ENCODE results near the gene CLEC19A. TPM values are rescaled to one million over a fixed set of nuclear protein-coding genes. Genes with fewer than 3 reads are reported as not detected.

CLEC19A gene
- total and polyA plus RNA-seq, 2 experiments from 2014 or later, result not detected

- Histone ChIP-seq H3K4me1 (ENCODE audit: insufficient read depth) (peaks cover 30% of the 10 kb centered on the region), H4K20me1 (replicated peaks; ENCODE audit: insufficient read depth) (no peaks in the 10 kb centered on the region), H3K4me3 (no peak overlapping the region), H2AFZ (0 out of 2 replicates have a peak overlapping the region, but pooled peaks have one; percentile 3), H3K9me2 (ENCODE audit: insufficient read depth) (0 out of 2 replicates have a peak, but pooled peaks cover 4% of the 10 kb centered on the region), H3K4me2 (no peak overlapping the region), H3K27me3 (ENCODE audit: insufficient read depth) (no peaks in the 10 kb centered on the region), H3K79me2 (replicated peaks; ENCODE audit: insufficient read depth) (no peaks in the 10 kb centered on the region), H3K36me3 (ENCODE audit: insufficient read depth) (no peaks in the 10 kb centered on the region; the same call in 1 of the 2 replicates), H3F3A (replicated peaks; ENCODE audit: low read depth) (no peaks in the 10 kb centered on the region), H3K27ac (ENCODE audit: low read depth) (no peak overlapping the region)
- peaks cover 4% of the 10 kb centered on the region for H3K27me3 Mint-ChIP-seq (ENCODE audit: insufficient read depth, low read depth, poor library complexity)
- DNase-seq (ENCODE audit: low spot score) (no peak), ATAC-seq (no peak)
- H3K36me3 Mint-ChIP-seq (ENCODE audit: low read depth), result 0 out of 3 replicates have a peak, but pooled peaks cover 3% of the 10 kb centered on the region
- H3K4me1 Mint-ChIP-seq, result peaks cover 32% of the 10 kb centered on the region
- no peak overlapping the region for H3K4me3 Mint-ChIP-seq
- H3K27ac Mint-ChIP-seq, result no peak overlapping the region
- TF ChIP-seq ZNF462 (CRISPR knock-in tag; IDR thresholded peaks at IDR 0.05) (no peak), ETS1 (IDR thresholded peaks at IDR 0.05) (no peak), EZH2phosphoT487 (IDR thresholded peaks at IDR 0.05; ENCODE audit: unreplicated experiment) (no peak), CTCF (conservative IDR thresholded peaks at IDR 0.05; ENCODE audit: low read depth in 2 of 2) (no peak), STAT1 (IDR thresholded peaks at IDR 0.05; ENCODE audit: unreplicated experiment) (no peak), ZNF114 (CRISPR knock-in tag; IDR thresholded peaks at IDR 0.05) (no peak), ZNF331 (CRISPR knock-in tag; IDR thresholded peaks at IDR 0.05; ENCODE audit: low read depth) (no peak), REST (IDR thresholded peaks at IDR 0.05; ENCODE audit: unreplicated experiment) (no peak), CREB1 (CRISPR knock-in tag; IDR thresholded peaks at IDR 0.05; ENCODE audit: low read depth) (no peak)
- H3K9me3 Mint-ChIP-seq, result peaks cover 4% of the 10 kb centered on the region; the same call in 1 of the 3 replicates
These were observed 59.4 kb downstream of the CLEC19A start for GRCh38 chr16:19344980-19345379.
